DOHH2 (cell line): ENCODE results near the gene VPS52.

ENCODE experiments used
- EZH2phosphoT487 ChIP-seq: fragments of 200-600 bp; sonication (generic); IDR thresholded peaks from 2 replicates; pipeline ENCODE4 v1.6.1; 2017; ENCODE audit warnings: borderline replicate concordance, mild to moderate bottlenecking, antibody characterized with exemption, low read length, moderate library complexity, mixed read lengths
- TF ChIP-seq, protein P1 (sequence below): fragments of 200-600 bp; sonication (generic); IDR thresholded peaks from one replicate; pipeline ENCODE4 v1.5.1; 2014; ENCODE audit warnings: antibody characterized with exemption, mild to moderate bottlenecking, low read depth, low read length; ENCODE audit not compliant: poor library complexity, severe bottlenecking

DNA sequence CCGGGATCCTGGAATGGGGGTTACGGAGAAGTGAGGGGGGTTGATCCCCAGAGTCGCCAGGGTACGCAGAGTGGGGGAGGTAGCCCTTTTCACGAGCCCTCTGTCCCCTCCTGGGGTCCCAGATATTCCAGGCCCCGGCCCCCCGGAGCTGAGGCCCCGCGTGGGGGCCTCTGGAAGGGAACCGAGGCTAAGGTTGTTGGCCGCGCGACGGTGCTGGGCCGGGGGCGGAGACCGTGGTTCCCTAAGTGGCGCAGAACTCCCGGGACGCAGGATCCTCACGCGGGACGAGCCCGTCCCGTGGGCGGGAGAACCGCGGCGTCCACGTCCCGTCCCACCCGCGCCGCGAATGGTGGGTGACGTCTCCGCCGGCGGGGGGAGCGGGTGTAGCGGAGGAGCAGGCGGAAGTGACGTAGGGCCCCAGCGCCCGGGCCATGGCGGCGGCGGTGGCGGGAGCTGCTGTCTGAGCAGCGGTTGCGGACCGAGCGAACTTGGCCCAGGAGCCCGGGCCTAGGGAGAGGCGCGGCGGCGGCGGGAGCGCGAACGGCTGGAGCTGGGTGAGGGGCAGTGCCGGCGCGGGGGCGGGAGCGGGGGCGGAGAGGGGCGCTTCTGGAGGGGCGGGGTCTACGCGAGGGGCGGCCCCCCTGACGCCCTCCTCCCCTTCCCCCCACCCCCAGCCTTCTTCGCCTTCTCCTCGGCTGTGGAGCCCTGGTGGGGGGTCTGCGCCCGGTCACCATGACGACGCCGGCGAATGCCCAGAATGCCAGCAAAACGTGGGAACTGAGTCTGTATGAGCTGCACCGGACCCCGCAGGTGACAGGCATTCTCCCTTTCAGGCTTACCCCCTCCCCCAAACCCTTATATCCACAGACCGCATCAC is 63.3 kb downstream of the VPS52 start, which contains the start of gene RING1:
- TF ChIP-seq, protein P1, sequence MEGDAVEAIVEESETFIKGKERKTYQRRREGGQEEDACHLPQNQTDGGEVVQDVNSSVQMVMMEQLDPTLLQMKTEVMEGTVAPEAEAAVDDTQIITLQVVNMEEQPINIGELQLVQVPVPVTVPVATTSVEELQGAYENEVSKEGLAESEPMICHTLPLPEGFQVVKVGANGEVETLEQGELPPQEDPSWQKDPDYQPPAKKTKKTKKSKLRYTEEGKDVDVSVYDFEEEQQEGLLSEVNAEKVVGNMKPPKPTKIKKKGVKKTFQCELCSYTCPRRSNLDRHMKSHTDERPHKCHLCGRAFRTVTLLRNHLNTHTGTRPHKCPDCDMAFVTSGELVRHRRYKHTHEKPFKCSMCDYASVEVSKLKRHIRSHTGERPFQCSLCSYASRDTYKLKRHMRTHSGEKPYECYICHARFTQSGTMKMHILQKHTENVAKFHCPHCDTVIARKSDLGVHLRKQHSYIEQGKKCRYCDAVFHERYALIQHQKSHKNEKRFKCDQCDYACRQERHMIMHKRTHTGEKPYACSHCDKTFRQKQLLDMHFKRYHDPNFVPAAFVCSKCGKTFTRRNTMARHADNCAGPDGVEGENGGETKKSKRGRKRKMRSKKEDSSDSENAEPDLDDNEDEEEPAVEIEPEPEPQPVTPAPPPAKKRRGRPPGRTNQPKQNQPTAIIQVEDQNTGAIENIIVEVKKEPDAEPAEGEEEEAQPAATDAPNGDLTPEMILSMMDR = no peak
- no peak for TF ChIP-seq EZH2phosphoT487
